NB4 (cell line): ENCODE measurements around the gene RCOR3.

Experiments
- DNase-seq: peaks from one replicate; pipeline ENCODE4 v3.0.0; 2010; ENCODE audit warnings: low read depth
- H3K4me3 ChIP-seq: one replicate; pipeline ENCODE4 v1.5.1; 2011; ENCODE audit warnings: mild to moderate bottlenecking, low read depth, low read length, moderate library complexity
- CTCF ChIP-seq: IDR thresholded peaks from one replicate; pipeline ENCODE4 v1.5.1; 2012; ENCODE audit warnings: low read depth, low read length
- MYC ChIP-seq: IDR thresholded peaks from 2 replicates; pipeline ENCODE4 v1.6.1; 2011; ENCODE audit warnings: low read depth, low read length
- POLR2A ChIP-seq: IDR thresholded peaks from 2 replicates; pipeline ENCODE4 v1.6.1; 2011; ENCODE audit warnings: mild to moderate bottlenecking; ENCODE audit not compliant: insufficient read length; ENCODE audit errors: extremely low read depth
- TF ChIP-seq, protein P1 (sequence below): IDR thresholded peaks from 2 replicates; pipeline ENCODE4 v1.6.1; 2011; ENCODE audit warnings: low read depth, low read length

Gene RCOR3

GRCh38 chr1:211280910-211281309, 21.7 kb downstream of the RCOR3 start:
- no peak overlapping the region for H3K4me3 ChIP-seq
- no peak for TF ChIP-seq CTCF
- TF ChIP-seq, protein P1, sequence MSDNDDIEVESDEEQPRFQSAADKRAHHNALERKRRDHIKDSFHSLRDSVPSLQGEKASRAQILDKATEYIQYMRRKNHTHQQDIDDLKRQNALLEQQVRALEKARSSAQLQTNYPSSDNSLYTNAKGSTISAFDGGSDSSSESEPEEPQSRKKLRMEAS, result no peak
- TF ChIP-seq POLR2A, result no peak
- TF ChIP-seq MYC, result no peak
- no peak for DNase-seq

DNA sequence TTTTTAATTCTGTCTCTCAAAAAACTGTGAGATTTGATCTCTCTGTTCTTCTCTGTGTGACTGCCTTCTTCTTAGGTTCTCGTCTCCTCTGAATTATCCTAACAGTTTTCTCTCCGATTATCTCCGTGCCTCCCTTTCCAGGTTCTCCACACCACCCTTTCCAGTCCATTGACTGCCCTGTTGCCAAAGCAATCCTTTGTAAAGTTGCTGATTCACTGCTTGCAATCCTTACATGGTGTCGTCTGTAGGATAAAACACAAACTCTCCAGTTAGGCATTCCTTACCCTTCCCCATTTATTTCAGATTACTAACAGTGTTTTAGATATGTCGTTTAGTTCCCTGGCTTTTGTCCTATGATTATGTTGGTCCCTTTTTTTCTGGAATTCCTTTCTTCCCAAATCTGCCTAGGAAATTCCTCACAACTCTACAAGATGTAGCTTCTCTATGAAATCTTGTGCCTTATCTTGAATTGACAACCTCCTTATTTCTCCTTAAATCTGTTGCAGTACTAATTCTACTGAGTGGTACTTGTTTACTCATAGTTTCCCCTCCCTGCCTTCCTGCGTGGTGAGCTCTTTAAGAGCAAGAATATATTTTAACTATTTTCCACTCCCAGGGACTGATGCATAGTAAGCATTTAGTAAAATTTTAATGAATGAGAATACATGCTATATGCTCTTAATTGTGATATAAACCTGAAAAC, 22.3 kb downstream of the RCOR3 start:
- H3K4me3 ChIP-seq, result no peak overlapping the region
- DNase-seq, result no peak
- TF ChIP-seq POLR2A, result no peak
- TF ChIP-seq MYC, result no peak
- TF ChIP-seq CTCF, result no peak
- TF ChIP-seq, protein P1, result no peak

DNA sequence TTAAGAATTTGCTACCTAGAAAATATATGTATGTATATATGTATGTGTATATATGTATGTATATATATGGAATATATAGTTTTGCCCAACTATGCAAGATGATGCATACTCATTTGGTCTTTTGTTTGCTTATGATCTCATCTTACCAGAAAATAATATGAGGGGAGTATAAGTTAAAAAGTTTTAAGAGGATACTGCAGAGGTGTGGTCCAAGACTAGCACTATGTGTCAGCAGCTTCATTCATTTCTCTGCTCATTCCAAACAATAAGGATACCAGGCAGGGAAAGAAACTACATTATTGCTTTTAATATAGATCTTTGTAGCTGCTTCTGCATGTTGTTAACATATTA, 22.8 kb downstream of the RCOR3 start:
- DNase-seq, result no peak
- no peak for TF ChIP-seq POLR2A
- TF ChIP-seq CTCF, result no peak
- no peak overlapping the region for H3K4me3 ChIP-seq

- TF ChIP-seq MYC (no peak), CTCF (no peak), POLR2A (no peak)
- TF ChIP-seq, protein P1, result no peak
- no peak for DNase-seq
- no peak overlapping the region for H3K4me3 ChIP-seq
Observed at GRCh38 chr1:211285196-211285595, 26.0 kb downstream of the RCOR3 start.

GRCh38 chr1:211287218-211287617, 28.1 kb downstream of the RCOR3 start:
- H3K4me3 ChIP-seq, result no peak overlapping the region
- DNase-seq, result no peak
- TF ChIP-seq POLR2A, result no peak
- TF ChIP-seq CTCF, result no peak
- TF ChIP-seq, protein P1, result no peak
- no peak for TF ChIP-seq MYC

DNA sequence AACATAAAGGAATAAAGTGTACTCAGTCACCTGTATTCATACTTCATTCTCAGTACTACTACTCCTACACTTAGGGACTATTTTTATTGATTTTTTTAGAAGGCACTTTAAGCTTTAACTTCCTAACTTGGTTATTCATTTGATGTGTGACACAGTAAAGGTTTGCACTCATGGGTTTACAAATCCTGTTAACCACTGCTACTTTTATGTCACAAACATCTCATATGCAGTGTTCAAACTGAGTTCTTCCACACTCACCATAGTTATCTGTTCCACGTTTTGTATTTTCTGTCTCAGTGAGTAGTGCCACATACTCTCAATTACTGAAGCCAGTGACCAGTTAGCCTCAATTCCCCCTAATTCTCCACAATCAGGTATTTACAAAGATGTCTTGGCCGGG, 33.2 kb downstream of the RCOR3 start:
- TF ChIP-seq MYC (no peak), POLR2A (no peak), CTCF (no peak)
- TF ChIP-seq, protein P1, result no peak
- no peak for DNase-seq
- no peak overlapping the region for H3K4me3 ChIP-seq
